DOHH2 (cell line): ENCODE measurements around the gene UGT1A6.

Experiments used
- CTCF ChIP-seq: fragments of 200-600 bp; sonication (generic); IDR thresholded peaks from one replicate; pipeline ENCODE4 v1.5.1; 2014; ENCODE audit warnings: antibody characterized with exemption, mild to moderate bottlenecking, low read depth, low read length; ENCODE audit not compliant: poor library complexity, severe bottlenecking
- EZH2phosphoT487 ChIP-seq: fragments of 200-600 bp; sonication (generic); IDR thresholded peaks from 2 replicates; pipeline ENCODE4 v1.6.1; 2017; ENCODE audit warnings: borderline replicate concordance, mild to moderate bottlenecking, antibody characterized with exemption, low read length, moderate library complexity, mixed read lengths

GRCh38 chr2:233814056-233814835 is 121.6 kb downstream of the UGT1A6 start:
- TF ChIP-seq CTCF (no peak), EZH2phosphoT487 (no peak)
